Mammary epithelial cell (primary cell): ENCODE measurements around the gene FBXW2.
"Not testable (repeated sequence)": the region's sequence is repeated elsewhere in the genome, so short reads cannot be mapped to it uniquely, and the experiment has no call there.

Source experiments
- EZH2 ChIP-seq: IDR thresholded peaks from 2 replicates; pipeline ENCODE4 v1.6.1; 2012; ENCODE audit warnings: low read length, inconsistent platforms, borderline replicate concordance
- TF ChIP-seq, protein P1 (sequence below), 2 donors: IDR thresholded peaks in 1 of 2; conservative IDR thresholded peaks in 1 of 2; 2 replicates each; pipeline ENCODE4 v1.5.1; 2011 to 2012; ENCODE audit warnings: inconsistent platforms in 2 of 2, low read length in 2 of 2, mild to moderate bottlenecking in 2 of 2, control low read depth in 1 of 2, low read depth in 1 of 2; ENCODE audit not compliant: insufficient read depth in 1 of 2; ENCODE audit errors: extremely low read depth in 1 of 2

DNA sequence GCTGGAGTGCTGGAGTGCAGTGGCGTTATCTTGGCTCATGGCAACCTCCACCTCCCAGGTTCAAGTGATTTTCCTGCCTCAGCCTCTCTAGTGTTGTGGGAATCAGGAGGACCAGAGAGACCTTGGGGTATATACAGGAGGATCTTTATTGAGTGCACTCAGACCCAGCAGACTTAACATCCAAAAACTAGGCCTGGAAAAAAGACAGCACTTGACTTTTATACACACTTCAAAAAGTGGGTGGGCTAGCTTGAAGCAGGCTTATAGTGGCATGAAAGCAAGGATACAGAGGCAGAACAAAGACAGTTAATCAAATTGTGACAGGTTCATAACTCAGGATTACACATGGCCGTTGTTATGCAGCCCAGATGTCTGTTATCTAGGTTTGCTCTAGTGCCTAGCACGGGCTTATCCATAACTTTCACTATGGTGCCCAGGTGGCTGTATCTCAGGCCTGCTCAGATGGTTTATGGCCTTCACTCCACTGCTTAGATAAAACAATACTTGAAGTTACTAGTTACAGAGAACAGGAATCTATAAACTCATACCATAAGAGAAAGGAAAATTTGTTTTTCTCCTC lies 11.7 kb upstream of the FBXW2 start:
- TF ChIP-seq, protein P1, sequence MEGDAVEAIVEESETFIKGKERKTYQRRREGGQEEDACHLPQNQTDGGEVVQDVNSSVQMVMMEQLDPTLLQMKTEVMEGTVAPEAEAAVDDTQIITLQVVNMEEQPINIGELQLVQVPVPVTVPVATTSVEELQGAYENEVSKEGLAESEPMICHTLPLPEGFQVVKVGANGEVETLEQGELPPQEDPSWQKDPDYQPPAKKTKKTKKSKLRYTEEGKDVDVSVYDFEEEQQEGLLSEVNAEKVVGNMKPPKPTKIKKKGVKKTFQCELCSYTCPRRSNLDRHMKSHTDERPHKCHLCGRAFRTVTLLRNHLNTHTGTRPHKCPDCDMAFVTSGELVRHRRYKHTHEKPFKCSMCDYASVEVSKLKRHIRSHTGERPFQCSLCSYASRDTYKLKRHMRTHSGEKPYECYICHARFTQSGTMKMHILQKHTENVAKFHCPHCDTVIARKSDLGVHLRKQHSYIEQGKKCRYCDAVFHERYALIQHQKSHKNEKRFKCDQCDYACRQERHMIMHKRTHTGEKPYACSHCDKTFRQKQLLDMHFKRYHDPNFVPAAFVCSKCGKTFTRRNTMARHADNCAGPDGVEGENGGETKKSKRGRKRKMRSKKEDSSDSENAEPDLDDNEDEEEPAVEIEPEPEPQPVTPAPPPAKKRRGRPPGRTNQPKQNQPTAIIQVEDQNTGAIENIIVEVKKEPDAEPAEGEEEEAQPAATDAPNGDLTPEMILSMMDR (conservative IDR thresholded peaks at IDR 0.05 in 1 of 2, IDR thresholded peaks at IDR 0.05 in 1 of 2; ENCODE audit: extremely low read depth in 1 of 2, insufficient read depth in 1 of 2, low read depth in 1 of 2, low read length in 2 of 2): not testable (repeated sequence)
- TF ChIP-seq EZH2: not testable (repeated sequence)
